ENCODE data around the gene BORA.
"Not testable (repeated sequence)": the region's sequence is repeated elsewhere in the genome, so short reads cannot be mapped to it uniquely, and the experiment has no call there.

BORA gene

DNA sequence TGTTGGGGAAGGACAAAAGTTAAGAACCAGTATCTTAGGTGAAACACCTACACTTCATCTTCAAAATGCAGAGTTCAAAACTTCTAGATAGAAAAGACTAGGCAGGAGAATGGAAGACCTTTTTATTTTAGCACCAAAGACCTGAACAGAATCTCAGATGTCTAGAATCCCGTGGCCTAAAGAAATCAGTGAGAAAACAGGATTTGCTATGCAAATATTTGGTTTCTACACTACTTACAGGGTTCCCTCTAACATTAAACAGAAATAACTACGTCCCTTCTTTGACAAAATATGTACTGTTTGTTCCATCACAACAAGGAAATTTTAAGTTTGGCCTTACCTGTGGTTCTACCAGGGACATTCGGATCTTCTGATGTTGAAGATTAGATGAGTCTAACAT lies 32.5 kb downstream of the BORA start:
- no peak for DNase-seq

DNA sequence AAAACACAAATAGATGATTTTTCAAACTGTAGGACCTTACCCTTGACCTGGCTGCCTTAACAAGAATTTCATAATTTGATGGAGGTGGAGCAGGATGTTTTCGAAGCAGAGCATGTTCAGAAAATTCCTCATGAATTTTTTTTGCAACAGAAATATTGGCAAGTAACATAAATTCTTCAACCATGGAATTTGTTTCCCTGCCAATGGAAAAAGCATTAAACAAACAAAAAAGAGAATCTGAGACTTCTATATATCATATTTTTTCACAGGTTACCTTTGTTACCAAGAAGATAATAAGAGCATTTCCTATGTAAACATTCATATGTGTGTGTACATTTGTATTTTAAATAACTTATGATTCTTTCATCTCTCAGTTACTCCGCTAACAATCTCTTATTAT lies 35.7 kb downstream of the BORA start:
- DNase-seq, result no peak

DNA sequence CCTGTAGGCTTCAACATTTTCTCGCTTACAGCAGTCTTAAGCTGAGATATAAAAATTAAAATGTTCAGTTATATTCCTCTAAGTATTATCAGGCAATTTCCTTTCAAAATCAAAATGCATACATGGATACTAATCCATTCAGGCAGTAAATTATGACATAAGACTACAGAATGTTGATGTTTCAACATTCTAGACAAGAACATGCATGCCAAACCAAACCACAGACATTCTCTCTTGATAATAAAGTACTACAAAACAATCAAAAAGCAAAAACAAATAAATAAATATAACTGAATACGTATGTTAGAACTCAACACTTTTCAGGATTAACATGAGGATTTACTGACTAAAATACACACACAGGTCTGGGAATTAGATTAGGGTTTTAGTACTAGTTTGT lies 46.3 kb downstream of the BORA start:
- no peak for DNase-seq

DNA sequence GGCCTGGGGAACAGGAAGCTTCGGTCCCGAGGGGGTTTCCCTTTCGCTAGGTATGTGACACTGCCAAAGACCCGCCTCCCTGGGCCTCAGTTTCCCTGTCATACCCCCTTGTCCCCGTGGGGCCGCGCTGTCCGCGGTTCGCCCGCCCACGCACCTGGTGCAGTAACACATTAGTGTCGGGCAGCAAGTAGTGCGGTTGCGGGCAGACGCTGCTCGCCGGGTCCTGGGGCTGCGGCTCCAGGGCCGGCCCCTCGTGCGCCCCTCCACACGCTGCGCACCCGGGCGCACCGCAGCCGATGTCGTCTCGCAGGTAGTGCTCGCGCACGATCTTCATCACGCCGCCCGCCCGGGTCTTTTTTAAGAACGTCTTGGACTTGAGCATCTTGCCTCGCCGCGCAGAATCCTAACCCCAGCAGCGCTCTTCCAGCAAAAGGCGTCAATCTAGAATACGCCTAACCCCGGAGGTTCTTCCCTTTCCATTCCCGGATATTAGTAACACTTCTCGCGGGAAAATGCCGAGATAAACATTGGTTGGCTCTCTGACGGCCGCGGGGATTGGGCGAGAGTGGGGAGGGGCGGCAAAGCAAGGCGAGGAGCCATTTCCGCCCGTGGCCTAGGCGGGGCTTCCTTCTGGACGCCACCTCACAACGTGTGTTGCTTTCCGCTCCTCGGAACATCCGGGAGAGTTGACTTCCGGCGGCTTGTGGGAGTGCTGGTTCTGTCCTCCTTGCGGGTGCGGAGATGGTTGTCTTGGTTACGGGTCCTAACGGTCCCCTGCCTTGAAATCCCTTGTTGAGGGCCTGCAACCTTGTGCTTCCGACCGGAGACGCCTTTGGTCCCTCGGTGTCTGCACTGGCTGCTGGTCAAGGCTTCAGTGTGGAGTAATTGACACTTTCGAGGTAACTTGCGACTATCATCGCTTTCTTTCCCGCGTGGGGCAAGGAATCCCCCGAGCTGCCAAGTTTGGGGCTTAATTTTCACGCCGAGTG lies 54.0 kb downstream of the BORA start, which contains the start of the genes DIS3 and PIBF1:
DIS3 (minus strand) TSS at position 450 of the 989 bp plus-strand sequence; CDS start at position 382, 68 bp downstream.
PIBF1 (plus strand) TSS at position 683 of the 989 bp plus-strand sequence. CDS start 1,337 bp downstream, outside the sequence.
- DNase-seq, result peak; percentile 56 to 98 (median 94)

DNA sequence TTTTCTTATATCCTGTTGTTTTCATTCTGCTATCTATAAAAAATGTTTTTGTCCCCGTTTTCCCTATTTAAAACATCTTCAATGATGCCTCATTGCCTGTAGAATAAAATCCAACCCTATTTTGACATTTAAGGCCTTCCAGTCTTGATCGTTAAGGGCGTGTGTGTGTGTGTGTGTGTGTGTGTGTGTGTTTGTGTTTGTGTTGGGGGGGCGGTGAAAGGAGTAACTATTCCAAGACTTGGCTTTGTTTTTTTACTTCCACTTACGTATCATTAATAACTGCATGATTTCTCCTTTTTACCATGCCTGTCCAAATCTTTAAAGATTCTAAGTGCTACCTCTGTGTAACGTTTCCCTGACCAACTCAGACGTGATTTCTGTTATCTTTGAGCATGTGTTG lies 55.0 kb downstream of the BORA start:
- DNase-seq, result no peak

DNA sequence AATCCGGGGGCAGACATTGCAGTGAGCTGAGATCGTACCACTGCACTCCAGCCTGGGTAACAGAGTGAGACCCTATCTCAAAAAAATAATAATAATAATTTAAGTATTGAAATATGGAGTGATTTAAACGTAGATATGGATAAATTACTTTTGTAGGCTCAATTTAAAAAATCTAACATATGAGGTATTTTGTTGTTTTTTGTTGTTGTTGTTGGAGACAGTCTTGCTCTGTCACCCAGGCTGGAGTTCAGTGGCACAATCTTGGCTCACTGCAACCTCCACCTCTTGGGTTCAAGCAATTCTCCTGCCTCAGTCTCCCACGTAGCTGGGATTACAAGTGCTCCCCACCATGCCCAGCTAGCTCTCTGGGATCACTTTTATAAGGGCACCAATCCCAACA lies 57.0 kb downstream of the BORA start:
- DNase-seq, result not testable (repeated sequence)

DNA sequence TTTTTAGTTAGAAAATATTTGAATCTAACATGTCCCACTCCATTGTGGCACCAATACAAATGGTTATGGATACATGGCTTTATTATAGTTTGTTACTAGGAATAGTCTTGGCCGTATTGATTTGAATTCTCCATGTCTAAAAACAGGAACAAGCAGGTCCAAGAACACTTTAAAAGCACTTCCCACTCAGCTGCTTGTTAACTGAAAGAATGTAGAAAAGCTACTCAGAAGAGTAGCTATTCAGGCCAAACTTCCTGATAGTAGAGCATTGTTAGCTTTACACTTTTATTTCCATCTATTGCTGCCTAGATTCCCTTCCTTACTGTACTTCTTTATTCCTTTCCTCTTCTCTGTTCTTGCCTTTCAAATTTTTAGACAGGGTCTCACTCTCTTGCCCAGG lies 61.1 kb downstream of the BORA start:
- no peak for DNase-seq

DNA sequence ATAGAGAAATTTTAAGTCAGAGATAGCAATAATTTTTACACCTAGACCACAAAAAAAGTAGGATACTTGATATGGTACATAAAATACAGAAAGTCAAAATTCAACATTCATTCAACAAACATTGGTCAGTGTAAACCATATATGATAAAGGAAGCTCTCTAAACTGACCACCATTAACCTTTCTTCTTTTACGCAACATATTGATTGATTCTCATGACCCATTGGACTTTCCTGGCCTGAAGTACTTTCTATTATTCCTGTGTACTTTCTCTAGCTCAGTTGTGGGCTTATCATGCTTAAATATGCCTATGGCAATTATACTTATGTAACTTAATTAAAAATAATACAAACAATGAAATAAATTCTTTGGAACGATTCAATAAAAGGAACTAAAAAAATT lies 64.9 kb downstream of the BORA start:
- DNase-seq, result no peak

DNA sequence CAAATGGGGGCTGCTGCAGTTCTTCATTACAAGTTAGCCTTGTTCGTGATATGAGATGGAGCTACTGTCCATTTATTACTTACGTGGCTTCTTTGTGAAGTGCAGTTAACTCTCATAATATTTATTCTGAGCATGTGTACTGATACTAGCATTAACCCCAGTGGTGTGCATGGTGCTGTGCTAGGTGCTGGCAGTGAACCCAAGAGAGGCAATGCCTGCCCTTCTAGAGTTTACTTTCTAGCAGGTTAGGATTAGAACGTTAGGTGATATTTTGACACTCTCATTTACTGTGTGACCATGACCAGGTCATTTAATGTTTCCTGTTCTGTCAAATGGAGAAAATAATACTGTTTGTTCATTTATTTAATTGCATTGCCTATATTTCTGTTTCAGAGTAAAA lies 71.1 kb downstream of the BORA start:
- no peak for DNase-seq

DNA sequence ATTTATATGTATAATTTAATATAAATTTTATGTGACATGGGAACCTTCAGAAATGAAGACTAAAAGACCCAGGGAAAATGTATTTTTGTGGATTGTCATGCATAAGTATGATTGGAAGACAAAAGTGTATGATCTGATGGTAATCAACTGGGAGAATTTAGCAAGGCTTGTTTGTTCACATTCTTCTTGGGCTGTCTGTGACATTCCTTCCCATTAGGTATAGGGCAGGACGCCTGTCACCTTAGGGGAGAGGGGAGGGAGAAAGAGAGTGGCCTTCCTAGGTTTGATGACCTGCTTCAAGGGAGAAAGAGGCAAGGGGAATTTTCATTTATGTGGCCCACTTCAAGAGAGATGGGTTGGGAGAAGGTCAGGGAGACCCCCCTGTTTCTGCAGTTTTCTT lies 76.6 kb downstream of the BORA start:
- no peak for DNase-seq

Measured in amygdala (tissue), 56 donors.